Activated naive CD8-positive, alpha-beta T cell treated with anti-CD3 and anti-CD28 coated beads, Interleukin-2, amount 10 ng/mL, durations not matched to agents 7 days and 5 days (primary cell): ENCODE results near the gene EIF3A. TPM values are rescaled to one million over a fixed set of nuclear protein-coding genes. Genes with fewer than 3 reads are reported as not detected.
"Not testable (repeated sequence)": the region's sequence is repeated elsewhere in the genome, so short reads cannot be mapped to it uniquely, and the experiment has no call there.

Source experiments
- ATAC-seq: fragments of 150-1000 bp; cut with Tn5 transposase; one replicate; pipeline ENCODE4 v1.10.0; 2021; ENCODE audit warnings: low read depth, moderate library complexity
- POLR2A ChIA-PET: fragments of 350-600 bp; sonication (Branson Sonifier 250); formaldehyde crosslinking; loops from one replicate; lab custom pipeline; 2021; ENCODE audit warnings: antibody characterized with exemption; lab: Charles Lee
- DNase-seq: peaks from one replicate; pipeline ENCODE4 v3.0.0; 2021
- H3K27ac Mint-ChIP-seq: one replicate; pipeline ENCODE4 v1.8.0; 2022; ENCODE audit warnings: mild to moderate bottlenecking, mixed read lengths
- H3K27me3 Mint-ChIP-seq: one replicate; pipeline ENCODE4 v1.8.0; 2022; ENCODE audit warnings: mild to moderate bottlenecking, moderate library complexity, mixed read lengths
- H3K36me3 Mint-ChIP-seq: one replicate; pipeline ENCODE4 v1.8.0; 2021; ENCODE audit warnings: mild to moderate bottlenecking, mixed read lengths
- H3K4me1 Mint-ChIP-seq: one replicate; pipeline ENCODE4 v1.8.0; 2021; ENCODE audit warnings: mixed read lengths
- H3K4me3 Mint-ChIP-seq: one replicate; pipeline ENCODE4 v1.8.0; 2022; ENCODE audit warnings: mild to moderate bottlenecking, moderate library complexity, mixed read lengths
- H3K9me3 Mint-ChIP-seq: one replicate; pipeline ENCODE4 v1.8.0; 2021; ENCODE audit warnings: mixed read lengths
- total RNA-seq, 2 experiments: library from RNA; stranded (reverse); gene quantifications; one replicate each; pipeline ENCODE4 v1.2.3, GENCODE V29; 2021

Gene EIF3A
- total RNA-seq, 2 experiments from 2014 or later, result 105 to 111 TPM

DNA sequence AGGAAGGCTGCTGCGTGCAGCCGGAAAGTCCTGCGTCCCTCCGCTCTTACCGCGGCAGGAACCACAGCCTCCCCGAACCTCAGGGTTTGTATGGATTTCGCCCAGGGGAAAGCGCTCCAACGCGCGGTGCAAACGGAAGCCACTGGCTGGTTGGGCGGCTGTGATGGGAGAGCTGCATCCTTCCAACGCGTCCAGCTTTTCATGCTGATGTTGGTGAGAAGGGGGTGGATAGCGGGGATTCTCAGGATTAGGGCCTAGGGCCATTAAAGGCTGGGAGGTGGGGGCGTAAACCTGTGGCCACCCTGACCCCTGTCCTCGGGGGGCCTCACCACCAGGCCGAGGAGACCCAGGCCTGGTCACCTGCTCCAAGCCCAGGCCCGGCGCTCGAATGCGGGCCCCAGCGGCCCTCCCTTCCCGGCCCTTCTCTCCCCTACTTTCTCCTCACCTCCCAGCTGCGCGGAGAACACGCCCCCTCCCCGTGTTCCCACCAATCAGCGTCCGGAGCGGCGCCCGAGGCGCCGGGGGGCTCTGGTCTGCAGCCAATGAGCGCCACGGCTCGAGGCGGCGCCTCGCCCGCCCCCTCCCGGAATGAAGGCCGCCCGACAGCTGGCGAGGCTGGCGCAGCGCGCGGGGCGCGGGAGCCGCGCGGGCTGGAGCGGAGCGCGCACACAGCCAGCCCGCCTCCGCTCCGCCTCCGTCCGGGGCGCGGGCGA is 51.6 kb downstream of the EIF3A start:
- H3K27ac Mint-ChIP-seq, result no peak overlapping the region

DNA sequence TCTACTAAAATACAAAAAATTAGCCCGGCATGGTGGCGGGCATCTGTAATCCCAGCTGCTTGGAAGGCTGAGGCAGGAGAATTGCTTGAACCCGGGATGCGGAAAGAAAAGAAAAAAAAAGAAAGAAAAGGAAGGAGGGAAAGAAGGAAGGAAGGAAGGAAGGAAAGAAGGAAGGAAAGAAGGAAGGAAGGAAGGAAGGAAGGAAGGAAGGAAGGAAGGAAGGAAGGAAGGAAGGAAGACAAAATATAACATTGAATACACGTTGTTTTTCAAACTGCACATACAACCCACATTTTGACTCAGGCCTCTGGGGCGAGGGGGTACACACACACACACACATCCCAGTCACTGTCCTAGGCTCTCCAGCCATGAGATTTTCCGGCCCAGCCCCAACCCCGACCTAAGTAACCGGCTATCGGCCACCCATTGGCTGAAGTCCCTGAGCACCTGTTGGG is 52.1 kb downstream of the EIF3A start:
- Mint-ChIP-seq H3K4me1 (peaks cover 12% of the 10 kb centered on the region), H3K4me3 (peak overlapping the region; percentile 63), H3K27me3 (peaks cover 13% of the 10 kb centered on the region)
- DNase-seq, ATAC-seq, H3K9me3 Mint-ChIP-seq, H3K27ac Mint-ChIP-seq, H3K36me3 Mint-ChIP-seq: not testable (repeated sequence)
- POLR2A ChIA-PET, result interaction anchor here (1.6 kb wide), 1 partner anchor 76 kb away, joined by 4 read pairs; the partner anchor contains the start of gene DENND10

More for the DNA sequence above, 51.6 kb downstream of the EIF3A start:
- DNase-seq, result peak; percentile 85
- H3K27me3 Mint-ChIP-seq, result peaks cover 13% of the 10 kb centered on the region
- peaks cover 10% of the 10 kb centered on the region for H3K36me3 Mint-ChIP-seq
- no peaks in the 10 kb centered on the region for H3K9me3 Mint-ChIP-seq
- peak overlapping the region; percentile 63 for H3K4me3 Mint-ChIP-seq
- peaks cover 12% of the 10 kb centered on the region for H3K4me1 Mint-ChIP-seq
- peak; percentile 84 for ATAC-seq
- POLR2A ChIA-PET, result interaction anchor here (1.6 kb wide), 1 partner anchor 75 kb away, joined by 4 read pairs; the partner anchor contains the start of gene DENND10

- peaks cover 6% of the 10 kb centered on the region for H3K4me1 Mint-ChIP-seq
- ATAC-seq (no peak), DNase-seq (no peak)
- H3K9me3 Mint-ChIP-seq, result no peaks in the 10 kb centered on the region
- no peak overlapping the region for H3K4me3 Mint-ChIP-seq
- no peak overlapping the region for H3K27ac Mint-ChIP-seq
- POLR2A ChIA-PET, result no interaction called here
- peaks cover 2% of the 10 kb centered on the region for H3K36me3 Mint-ChIP-seq
- H3K27me3 Mint-ChIP-seq, result peaks cover 13% of the 10 kb centered on the region
Measured at GRCh38 chr10:119026301-119027110, 54.1 kb downstream of the EIF3A start.

DNA sequence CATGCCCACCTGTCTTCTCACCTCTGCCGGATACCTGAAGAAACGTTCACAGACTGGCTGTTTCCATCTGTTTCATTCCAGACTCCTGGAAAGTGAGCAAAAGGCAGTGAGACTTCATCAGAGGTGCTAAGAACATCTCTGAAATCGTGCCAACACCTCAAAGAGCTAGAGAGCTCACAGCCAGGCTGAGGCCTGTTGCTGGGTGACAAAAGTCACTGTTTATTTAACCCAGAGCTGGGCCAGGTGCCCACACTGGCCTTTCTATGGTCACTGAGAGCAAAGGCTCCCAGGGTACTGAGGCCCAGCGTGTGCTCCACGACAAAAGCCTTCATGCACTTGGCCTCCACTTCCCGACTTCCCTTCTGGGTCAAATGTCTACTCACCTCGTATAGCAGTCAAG is 54.8 kb downstream of the EIF3A start:
- H3K9me3 Mint-ChIP-seq, result no peaks in the 10 kb centered on the region
- DNase-seq, result no peak
- H3K4me1 Mint-ChIP-seq, result peaks cover 2% of the 10 kb centered on the region
- peaks cover 13% of the 10 kb centered on the region for H3K27me3 Mint-ChIP-seq
- no peaks in the 10 kb centered on the region for H3K36me3 Mint-ChIP-seq
- H3K27ac Mint-ChIP-seq, result no peak overlapping the region
- H3K4me3 Mint-ChIP-seq, result no peak overlapping the region
- POLR2A ChIA-PET, result no interaction called here
- ATAC-seq, result no peak

DNA sequence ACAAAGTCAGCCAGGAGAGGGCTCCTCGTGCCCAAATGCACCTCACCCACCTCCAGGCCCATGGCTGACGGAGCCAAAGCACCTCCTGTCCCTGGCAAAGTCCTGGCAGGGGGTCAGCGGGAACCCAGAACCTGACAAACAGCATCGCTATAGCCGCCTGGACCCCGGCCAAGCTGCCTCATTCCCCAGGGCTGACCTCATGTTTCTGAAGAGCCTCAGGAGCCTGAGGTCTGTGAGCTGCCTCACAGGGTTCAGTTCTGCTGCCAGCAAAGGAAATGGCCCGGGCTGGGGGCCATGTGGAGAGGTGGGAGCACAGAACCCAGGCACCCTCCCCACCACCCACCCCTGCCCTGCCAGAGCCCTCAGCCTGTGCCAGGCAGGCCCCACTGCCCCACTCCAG is 55.3 kb downstream of the EIF3A start:
- Mint-ChIP-seq H3K4me3 (no peak overlapping the region), H3K4me1 (no peaks in the 10 kb centered on the region), H3K27me3 (peaks cover 13% of the 10 kb centered on the region), H3K27ac (no peak overlapping the region), H3K36me3 (no peaks in the 10 kb centered on the region), H3K9me3 (no peaks in the 10 kb centered on the region)
- POLR2A ChIA-PET, result no interaction called here
- DNase-seq, result no peak
- ATAC-seq, result no peak

DNA sequence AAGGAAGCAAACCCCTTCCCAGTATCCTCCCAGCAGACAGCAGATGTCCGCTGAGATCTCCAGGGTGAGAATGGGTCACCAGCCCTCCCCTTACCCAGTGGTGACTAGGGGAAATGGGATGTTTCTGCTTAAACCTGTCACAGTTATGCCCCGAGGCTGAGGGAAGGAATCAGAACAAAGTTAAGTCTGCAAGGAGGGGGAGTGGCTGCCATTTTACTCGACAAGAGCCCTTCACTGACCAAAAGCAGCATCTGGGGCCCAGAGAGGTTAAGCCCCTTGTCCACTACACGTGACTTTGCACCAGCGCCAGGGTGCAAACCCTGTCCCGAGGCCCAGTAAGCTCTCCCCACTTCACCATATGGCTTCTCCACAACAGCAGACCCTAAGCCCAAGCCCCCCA is 55.7 kb downstream of the EIF3A start:
- POLR2A ChIA-PET, result no interaction called here
- Mint-ChIP-seq H3K9me3 (no peaks in the 10 kb centered on the region), H3K36me3 (no peaks in the 10 kb centered on the region), H3K4me3 (no peak overlapping the region), H3K4me1 (no peaks in the 10 kb centered on the region), H3K27me3 (peaks cover 13% of the 10 kb centered on the region), H3K27ac (no peak overlapping the region)
- ATAC-seq (no peak), DNase-seq (no peak)

DNA sequence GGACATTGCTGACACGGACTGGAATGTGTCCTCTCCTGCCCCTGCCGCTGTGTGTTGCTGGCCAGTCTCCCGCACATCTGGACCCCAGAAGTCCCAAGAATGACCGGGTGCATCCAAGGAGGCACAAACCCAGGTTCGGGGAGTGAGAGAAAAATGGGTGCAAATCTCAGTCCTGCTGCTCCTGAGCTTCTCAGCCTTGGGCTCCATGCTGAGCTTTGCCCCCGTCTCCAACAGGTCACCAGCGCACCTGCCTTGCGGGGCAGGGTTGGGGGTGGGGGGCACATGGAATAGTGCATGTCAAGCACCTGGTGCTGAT is 57.1 kb downstream of the EIF3A start:
- ATAC-seq, result no peak
- no peaks in the 10 kb centered on the region for H3K4me1 Mint-ChIP-seq
- no peak overlapping the region for H3K4me3 Mint-ChIP-seq
- POLR2A ChIA-PET, result no interaction called here
- no peaks in the 10 kb centered on the region for H3K9me3 Mint-ChIP-seq
- H3K27me3 Mint-ChIP-seq, result peaks cover 11% of the 10 kb centered on the region
- DNase-seq, result no peak
- H3K36me3 Mint-ChIP-seq, result no peaks in the 10 kb centered on the region
- no peak overlapping the region for H3K27ac Mint-ChIP-seq

DNA sequence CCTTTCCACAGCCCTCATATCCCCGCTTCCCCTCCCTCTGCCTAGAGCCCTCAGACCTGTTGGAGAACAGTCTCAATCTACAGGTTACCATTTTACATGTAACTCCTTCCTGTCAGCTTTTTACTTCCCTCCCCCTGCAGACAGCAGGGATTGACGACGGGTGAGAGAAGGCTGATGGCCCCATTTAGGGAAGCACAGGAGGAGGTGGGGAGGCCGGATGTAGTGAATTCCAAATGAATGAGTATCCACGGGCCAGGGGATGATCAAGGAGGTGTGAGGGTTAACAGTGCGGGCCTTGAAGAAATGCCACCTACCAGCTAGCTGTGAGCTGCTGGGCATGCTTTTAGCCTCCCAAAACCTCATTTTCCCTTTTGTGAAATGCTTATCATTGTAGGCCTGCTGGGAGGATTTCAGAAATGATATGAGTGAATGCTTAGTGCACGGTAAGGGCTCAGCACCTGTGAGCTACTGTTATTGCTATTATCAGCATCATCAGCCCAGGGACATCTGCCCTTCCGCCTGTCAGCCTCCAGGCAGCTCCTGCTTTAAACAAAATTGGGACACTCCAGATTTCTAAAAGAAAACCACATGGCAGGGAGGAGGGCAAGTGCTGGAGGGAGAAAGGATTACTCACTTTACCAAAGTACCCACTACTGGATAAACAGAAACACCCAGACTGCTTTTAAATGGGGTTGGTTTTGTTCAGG is 57.6 kb downstream of the EIF3A start:
- Mint-ChIP-seq H3K9me3 (no peaks in the 10 kb centered on the region), H3K36me3 (no peaks in the 10 kb centered on the region), H3K27me3 (peaks cover 8% of the 10 kb centered on the region), H3K4me1 (no peaks in the 10 kb centered on the region), H3K4me3 (no peak overlapping the region), H3K27ac (no peak overlapping the region)
- ATAC-seq, result no peak
- POLR2A ChIA-PET, result no interaction called here
- DNase-seq, result no peak

- ATAC-seq (no peak), DNase-seq (no peak)
- Mint-ChIP-seq H3K4me3 (no peak overlapping the region), H3K27ac (no peak overlapping the region), H3K9me3 (no peaks in the 10 kb centered on the region), H3K4me1 (no peaks in the 10 kb centered on the region), H3K36me3 (no peaks in the 10 kb centered on the region), H3K27me3 (peaks cover 4% of the 10 kb centered on the region)
- POLR2A ChIA-PET, result interaction anchor here (0.5 kb wide), 1 partner anchor 62 kb away, joined by 3 read pairs; no protein-coding TSS in a partner anchor
Measured at GRCh38 chr10:119020627-119020946, 60.0 kb downstream of the EIF3A start.

DNA sequence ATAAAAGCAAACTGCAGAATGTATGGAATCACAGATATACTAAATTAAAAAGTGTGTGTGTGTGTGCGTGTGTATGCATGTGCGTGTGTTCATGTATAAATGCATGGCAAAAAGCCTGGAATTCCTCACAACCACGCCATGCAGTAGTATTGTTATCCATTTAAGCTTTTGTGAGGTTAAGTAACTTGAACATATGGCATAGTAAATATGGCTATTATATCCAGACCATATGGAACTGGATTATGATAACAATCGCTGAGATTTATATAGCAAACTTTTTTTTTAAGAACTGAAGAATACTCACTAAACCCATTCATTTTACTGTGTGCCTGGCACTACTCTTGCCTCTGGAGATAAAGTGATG is 73.4 kb downstream of the EIF3A start:
- H3K36me3 Mint-ChIP-seq, result no peaks in the 10 kb centered on the region
- H3K4me3 Mint-ChIP-seq, result no peak overlapping the region
- peaks cover 4% of the 10 kb centered on the region for H3K27me3 Mint-ChIP-seq
- H3K9me3 Mint-ChIP-seq, result no peaks in the 10 kb centered on the region
- no peak for DNase-seq
- no peak for ATAC-seq
- POLR2A ChIA-PET, result no interaction called here
- no peak overlapping the region for H3K27ac Mint-ChIP-seq
- H3K4me1 Mint-ChIP-seq, result peaks cover 2% of the 10 kb centered on the region

DNA sequence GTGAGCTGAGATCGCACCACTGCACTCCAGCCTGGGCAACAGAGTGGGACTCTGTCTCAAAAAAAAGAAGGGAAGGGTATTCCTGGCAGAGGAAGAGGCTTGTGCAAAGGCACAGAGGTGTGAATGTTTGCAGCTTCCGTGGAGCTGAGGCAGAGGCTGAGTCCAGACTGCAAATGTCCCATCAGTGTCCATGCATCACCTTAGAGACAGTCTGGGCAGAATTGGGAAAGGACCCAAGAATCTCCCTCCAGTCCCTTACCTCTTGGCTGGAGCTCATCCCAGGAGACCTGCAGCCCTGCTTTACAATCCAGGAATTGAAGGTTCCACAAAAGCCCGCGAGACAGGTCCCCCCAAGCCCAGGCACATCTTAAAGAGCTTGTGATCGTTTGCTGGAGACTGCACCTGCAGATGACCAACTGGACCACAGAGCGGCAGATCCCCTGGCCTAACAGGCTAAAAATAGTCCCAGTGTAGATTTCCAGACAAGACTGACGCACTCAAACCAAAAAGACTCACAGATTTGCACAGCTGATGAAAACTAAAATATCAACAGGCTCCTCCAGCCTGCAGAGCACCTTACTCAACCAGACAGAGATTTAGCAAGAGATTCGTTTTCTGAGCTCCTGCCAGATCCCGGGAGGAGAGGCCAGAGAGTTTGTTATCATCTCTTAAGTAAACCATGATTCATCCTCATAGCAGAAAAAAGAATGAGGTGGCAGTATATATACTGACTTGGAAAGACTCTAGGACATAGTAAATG is 74.0 kb downstream of the EIF3A start:
- POLR2A ChIA-PET, result no interaction called here
- ATAC-seq, result no peak
- Mint-ChIP-seq H3K27me3 (peaks cover 4% of the 10 kb centered on the region), H3K27ac (no peak overlapping the region), H3K4me1 (peaks cover 2% of the 10 kb centered on the region), H3K36me3 (no peaks in the 10 kb centered on the region), H3K9me3 (no peaks in the 10 kb centered on the region), H3K4me3 (no peak overlapping the region)
- DNase-seq, result no peak

DNA sequence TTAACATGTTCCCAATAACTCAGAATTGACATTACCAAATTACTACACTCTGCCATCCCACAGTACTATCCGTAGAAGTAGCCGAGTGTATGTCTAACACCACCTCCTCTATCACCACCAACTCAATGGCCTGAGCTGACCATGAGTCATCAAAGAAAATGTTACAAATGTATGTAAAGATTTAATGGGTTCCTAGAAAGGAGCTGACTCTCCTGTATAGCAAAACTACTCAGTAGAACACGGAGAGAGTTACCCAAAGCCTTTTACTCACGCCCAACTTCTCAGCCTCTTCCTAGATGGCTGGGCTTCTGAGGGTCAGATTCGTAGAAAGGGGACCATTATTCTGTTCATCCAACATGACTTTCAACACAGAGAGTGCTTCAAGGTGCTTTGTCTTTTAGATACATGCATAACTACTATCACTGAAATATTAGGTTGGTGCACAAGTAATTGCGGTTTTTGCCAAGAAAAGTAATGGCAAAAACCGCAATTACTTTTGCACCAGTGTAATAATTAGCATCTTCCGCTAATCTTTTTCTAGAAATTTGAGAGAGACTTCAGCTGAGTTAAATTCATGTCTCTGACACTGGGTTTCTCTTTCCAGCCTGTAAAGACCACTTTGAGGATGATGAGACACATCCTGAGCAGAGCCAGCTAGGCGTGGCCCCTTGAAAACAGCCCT is 75.1 kb downstream of the EIF3A start:
- H3K9me3 Mint-ChIP-seq, result no peaks in the 10 kb centered on the region
- H3K4me1 Mint-ChIP-seq, result peaks cover 2% of the 10 kb centered on the region
- H3K27me3 Mint-ChIP-seq, result peaks cover 8% of the 10 kb centered on the region
- POLR2A ChIA-PET, result no interaction called here
- no peak for ATAC-seq
- no peak overlapping the region for H3K27ac Mint-ChIP-seq
- DNase-seq, result no peak
- H3K36me3 Mint-ChIP-seq, result no peaks in the 10 kb centered on the region
- no peak overlapping the region for H3K4me3 Mint-ChIP-seq
